H9 (cell line): ENCODE results near the gene AMTN. TPM values are rescaled to one million over a fixed set of nuclear protein-coding genes. Genes with fewer than 3 reads are reported as not detected.

Experiments
- DNase-seq: peaks from one replicate; pipeline ENCODE4 v3.0.0-alpha.2; 2017
- H2AFZ ChIP-seq: one replicate; pipeline ENCODE4 v1.6.1; 2013; ENCODE audit warnings: mild to moderate bottlenecking, low read length, control low read depth, moderate library complexity
- H2AK5ac ChIP-seq: 2 replicates; pipeline ENCODE4 v1.6.1; 2013; ENCODE audit warnings: low read length, control low read depth, mixed read lengths; ENCODE audit not compliant: insufficient read length
- H2BK120ac ChIP-seq: one replicate; pipeline ENCODE4 v1.6.1; 2013; ENCODE audit warnings: low read depth, mild to moderate bottlenecking, low read length, control low read depth, inconsistent platforms; ENCODE audit not compliant: poor library complexity, severe bottlenecking
- H2BK12ac ChIP-seq: 2 replicates; pipeline ENCODE4 v1.6.1; 2013; ENCODE audit warnings: low read length, control low read depth, mixed read lengths, low read depth; ENCODE audit not compliant: insufficient read length
- H2BK15ac ChIP-seq: 2 replicates; pipeline ENCODE4 v1.6.1; 2013; ENCODE audit warnings: low read depth, low read length, control low read depth
- H2BK20ac ChIP-seq: one replicate; pipeline ENCODE4 v1.6.1; 2013; ENCODE audit warnings: low read depth, mild to moderate bottlenecking, low read length, control low read depth, inconsistent platforms; ENCODE audit not compliant: poor library complexity, severe bottlenecking
- H2BK5ac ChIP-seq: 2 replicates; pipeline ENCODE4 v1.6.1; 2013; ENCODE audit warnings: low read length, control low read depth, mixed read lengths; ENCODE audit not compliant: insufficient read length
- H3K14ac ChIP-seq: 2 replicates; pipeline ENCODE4 v1.6.1; 2013; ENCODE audit warnings: low read length, control low read depth; ENCODE audit not compliant: insufficient read depth
- H3K18ac ChIP-seq: 2 replicates; pipeline ENCODE4 v1.6.1; 2013; ENCODE audit warnings: low read depth, mild to moderate bottlenecking, mixed read lengths, low read length, control low read depth; ENCODE audit not compliant: insufficient read length
- H3K23ac ChIP-seq: 2 replicates; pipeline ENCODE4 v1.6.1; 2013; ENCODE audit warnings: low read length, control low read depth, mixed read lengths, low read depth; ENCODE audit not compliant: insufficient read length
- H3K23me2 ChIP-seq: 2 replicates; pipeline ENCODE4 v1.6.1; 2013; ENCODE audit warnings: low read depth, mild to moderate bottlenecking, mixed read lengths, low read length, control low read depth; ENCODE audit not compliant: insufficient read length, poor library complexity, severe bottlenecking
- H3K27ac ChIP-seq: 2 replicates; pipeline ENCODE4 v1.5.1; 2013; ENCODE audit warnings: low read length, control low read depth, mixed read lengths, low read depth; ENCODE audit not compliant: insufficient read length
- H3K27me3 ChIP-seq: 2 replicates; pipeline ENCODE4 v1.6.1; 2013; ENCODE audit warnings: low read length, control low read depth, inconsistent platforms; ENCODE audit not compliant: insufficient read depth
- H3K4ac ChIP-seq: 2 replicates; pipeline ENCODE4 v1.6.1; 2013; ENCODE audit warnings: low read depth, mild to moderate bottlenecking, control low read depth, inconsistent platforms, low read length, moderate library complexity
- H3K4me1 ChIP-seq: 2 replicates; pipeline ENCODE4 v1.6.1; 2013; ENCODE audit warnings: low read length, control low read depth, inconsistent platforms; ENCODE audit not compliant: insufficient read depth
- H3K4me2 ChIP-seq: 2 replicates; pipeline ENCODE4 v1.6.1; 2013; ENCODE audit warnings: low read length, control low read depth, mixed read lengths; ENCODE audit not compliant: insufficient read length, insufficient read depth
- H3K56ac ChIP-seq: 2 replicates; pipeline ENCODE4 v1.6.1; 2013; ENCODE audit warnings: low read depth, mild to moderate bottlenecking, mixed read lengths, low read length, control low read depth; ENCODE audit not compliant: insufficient read length
- H3K79me1 ChIP-seq: 2 replicates; pipeline ENCODE4 v1.6.1; 2013; ENCODE audit warnings: low read depth, mild to moderate bottlenecking, moderate library complexity, low read length, control low read depth, inconsistent platforms; ENCODE audit not compliant: insufficient read depth, poor library complexity, severe bottlenecking
- H3K79me2 ChIP-seq: 2 replicates; pipeline ENCODE4 v1.6.1; 2013; ENCODE audit warnings: low read length, control low read depth, inconsistent platforms; ENCODE audit not compliant: insufficient read depth
- H3K9ac ChIP-seq: 2 replicates; pipeline ENCODE4 v1.6.1; 2013; ENCODE audit warnings: low read length, control low read depth, mixed read lengths; ENCODE audit not compliant: insufficient read length; ENCODE audit errors: extremely low read depth
- H3K9me3 ChIP-seq: one replicate; pipeline ENCODE4 v1.6.1; 2013; ENCODE audit warnings: low read depth, low read length, inconsistent platforms; ENCODE audit not compliant: control insufficient read depth
- H3T11ph ChIP-seq: one replicate; pipeline ENCODE4 v1.6.1; 2013; ENCODE audit warnings: mild to moderate bottlenecking, low read length, control low read depth, inconsistent platforms
- H4K20me1 ChIP-seq: one replicate; pipeline ENCODE4 v1.6.1; 2013; ENCODE audit not compliant: control insufficient read depth, insufficient read length, insufficient read depth
- H4K5ac ChIP-seq: 2 replicates; pipeline ENCODE4 v1.6.1; 2013; ENCODE audit warnings: low read depth, mild to moderate bottlenecking, mixed read lengths, low read length, control low read depth; ENCODE audit not compliant: insufficient read length
- H4K8ac ChIP-seq: replicated peaks from 2 replicates; pipeline ENCODE4 v1.6.1; 2013; ENCODE audit warnings: low read length, control low read depth, mixed read lengths, low read depth; ENCODE audit not compliant: insufficient read length
- H4K91ac ChIP-seq: 2 replicates; pipeline ENCODE4 v1.6.1; 2013; ENCODE audit warnings: low read depth, mild to moderate bottlenecking, moderate library complexity, mixed read lengths, low read length, control low read depth; ENCODE audit not compliant: insufficient read length
- H3K27ac Mint-ChIP-seq, 3 experiments: 2 replicates in 2 of 3; 3 replicates in 1 of 3; pipeline ENCODE4 v1.8.0; 2020 to 2021; ENCODE audit warnings: mixed read lengths in 3 of 3, mild to moderate bottlenecking in 1 of 3, moderate library complexity in 1 of 3
- H3K27me3 Mint-ChIP-seq: 2 replicates; pipeline ENCODE4 v1.8.0; 2021; ENCODE audit warnings: low read depth, mild to moderate bottlenecking, moderate library complexity, mixed read lengths
- H3K36me3 Mint-ChIP-seq, 3 experiments: 2 replicates in 2 of 3; 3 replicates in 1 of 3; pipeline ENCODE4 v1.8.0; 2020 to 2021; ENCODE audit warnings: low read depth in 3 of 3, mixed read lengths in 3 of 3; ENCODE audit not compliant: insufficient read depth in 1 of 3
- H3K4me1 Mint-ChIP-seq, 2 experiments: 2 replicates each; pipeline ENCODE4 v1.8.0; 2020; ENCODE audit warnings: mixed read lengths in 2 of 2
- H3K4me3 Mint-ChIP-seq, 2 experiments: 2 replicates in 1 of 2; 3 replicates in 1 of 2; pipeline ENCODE4 v1.8.0; 2020 to 2021; ENCODE audit warnings: mild to moderate bottlenecking in 2 of 2, mixed read lengths in 2 of 2, moderate library complexity in 1 of 2
- H3K9me3 Mint-ChIP-seq, 2 experiments: 2 replicates in 1 of 2; 3 replicates in 1 of 2; pipeline ENCODE4 v1.8.0; 2020; ENCODE audit warnings: mild to moderate bottlenecking in 2 of 2, mixed read lengths in 2 of 2, moderate library complexity in 1 of 2
- WGBS: extraction: QIAGEN DNeasy Blood & Tissue Kit; methylation state at CpG from one replicate; pipeline ENCODE4 v1.1.7; 2013; ENCODE audit warnings: missing lambda C conversion rate, low lambda C conversion rate, mixed read lengths; ENCODE audit not compliant: insufficient read length; ENCODE audit errors: extremely low coverage; 5-methylcytosine and 5-hydroxymethylcytosine counted together
- long read RNA-seq: library from polyadenylated mRNA; unstranded; transcript quantifications from one replicate; pipeline ENCODE4 v2.0.0, GENCODE V29; 2020
- total RNA-seq: library from RNA; stranded (reverse); gene quantifications from 2 replicates; pipeline ENCODE4 v1.2.1, GENCODE V29; 2021
- TF ChIP-seq, protein P1 (sequence below): fragments of 200-600 bp; sonication (generic); conservative IDR thresholded peaks from 3 replicates; pipeline ENCODE4 v1.8.0; 2021; ENCODE audit warnings: antibody characterized with exemption, mild to moderate bottlenecking

Gene AMTN
- total RNA-seq, result not detected in 2 replicates
- long read RNA-seq, result 0 reads

DNA sequence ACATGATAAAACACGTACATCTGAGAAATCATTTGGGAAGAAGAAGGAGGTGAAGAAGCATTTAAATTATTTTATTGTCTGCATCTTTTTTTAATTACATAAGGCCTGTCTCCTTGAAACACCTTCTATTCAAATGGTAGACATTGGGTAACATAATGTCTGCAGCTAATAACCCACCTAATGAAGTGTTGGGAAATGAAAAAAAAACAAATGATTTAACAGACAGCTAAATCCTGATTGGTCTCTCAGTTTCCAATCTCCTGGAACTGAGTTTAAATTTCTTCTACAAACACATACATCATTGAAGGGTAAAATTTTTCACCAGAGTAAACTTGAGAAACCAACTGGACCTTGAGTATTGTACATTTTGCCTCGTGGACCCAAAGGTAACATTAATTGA is at the start of gene AMTN:
TSS of gene AMTN (plus strand) at position 301 of the 400 bp plus-strand sequence. CDS start 209 bp downstream, outside the sequence.
- H3K4me3 Mint-ChIP-seq, result no peak within 1 kb of the TSS
- no peaks in the 10 kb centered on the region for H3K36me3 Mint-ChIP-seq
- WGBS, result no CpG with 5 or more reads among the region's 2 CpGs

More for the DNA sequence above, at the start of gene AMTN:
- no peak within 1 kb of the TSS for H3K4me2 ChIP-seq
- no peaks in the 10 kb centered on the region for H4K20me1 ChIP-seq
- H2BK15ac ChIP-seq, result no peak within 1 kb of the TSS
- H2BK120ac ChIP-seq, result no peak within 1 kb of the TSS
- H2BK5ac ChIP-seq, result no peak within 1 kb of the TSS
- H3K4me1 ChIP-seq, result no peaks in the 10 kb centered on the region
- H2AK5ac ChIP-seq, result no peak within 1 kb of the TSS
- H3T11ph ChIP-seq, result no peak within 1 kb of the TSS
- Mint-ChIP-seq H3K27ac (no peak within 1 kb of the TSS), H3K27me3 (no peaks in the 10 kb centered on the region; the same call in none of the 2 replicates), H3K4me1 (no peaks in the 10 kb centered on the region), H3K9me3 (no peaks in the 10 kb centered on the region)
- H3K4ac ChIP-seq, result no peak within 1 kb of the TSS
- no peak for DNase-seq
- H4K5ac ChIP-seq, result no peak within 1 kb of the TSS
- no peak within 1 kb of the TSS for H2BK20ac ChIP-seq
- H4K8ac ChIP-seq, result no peak within 1 kb of the TSS
- H4K91ac ChIP-seq, result no peak within 1 kb of the TSS
- H3K9ac ChIP-seq, result no peak within 1 kb of the TSS
- H3K79me2 ChIP-seq, result no peaks in the 10 kb centered on the region
- H3K56ac ChIP-seq, result no peak within 1 kb of the TSS
- no peak within 1 kb of the TSS for H3K18ac ChIP-seq
- H3K27ac ChIP-seq, result no peak within 1 kb of the TSS
- no peaks in the 10 kb centered on the region for H3K79me1 ChIP-seq
- no peaks in the 10 kb centered on the region for H3K23me2 ChIP-seq
- TF ChIP-seq, protein P1, sequence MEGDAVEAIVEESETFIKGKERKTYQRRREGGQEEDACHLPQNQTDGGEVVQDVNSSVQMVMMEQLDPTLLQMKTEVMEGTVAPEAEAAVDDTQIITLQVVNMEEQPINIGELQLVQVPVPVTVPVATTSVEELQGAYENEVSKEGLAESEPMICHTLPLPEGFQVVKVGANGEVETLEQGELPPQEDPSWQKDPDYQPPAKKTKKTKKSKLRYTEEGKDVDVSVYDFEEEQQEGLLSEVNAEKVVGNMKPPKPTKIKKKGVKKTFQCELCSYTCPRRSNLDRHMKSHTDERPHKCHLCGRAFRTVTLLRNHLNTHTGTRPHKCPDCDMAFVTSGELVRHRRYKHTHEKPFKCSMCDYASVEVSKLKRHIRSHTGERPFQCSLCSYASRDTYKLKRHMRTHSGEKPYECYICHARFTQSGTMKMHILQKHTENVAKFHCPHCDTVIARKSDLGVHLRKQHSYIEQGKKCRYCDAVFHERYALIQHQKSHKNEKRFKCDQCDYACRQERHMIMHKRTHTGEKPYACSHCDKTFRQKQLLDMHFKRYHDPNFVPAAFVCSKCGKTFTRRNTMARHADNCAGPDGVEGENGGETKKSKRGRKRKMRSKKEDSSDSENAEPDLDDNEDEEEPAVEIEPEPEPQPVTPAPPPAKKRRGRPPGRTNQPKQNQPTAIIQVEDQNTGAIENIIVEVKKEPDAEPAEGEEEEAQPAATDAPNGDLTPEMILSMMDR, result no peak
- no peaks in the 10 kb centered on the region for H3K9me3 ChIP-seq
- H2AFZ ChIP-seq, result no peak within 1 kb of the TSS
- H3K27me3 ChIP-seq, result no peaks in the 10 kb centered on the region
- no peak within 1 kb of the TSS for H3K23ac ChIP-seq
- H3K14ac ChIP-seq, result no peak within 1 kb of the TSS
- no peak within 1 kb of the TSS for H2BK12ac ChIP-seq
